ENCODE measurements around the gene SUCLG1. TPM values are rescaled to one million over a fixed set of nuclear protein-coding genes. Genes with fewer than 3 reads are reported as not detected.

Gene SUCLG1
- total RNA-seq, 1 experiment from 2014 or later, result 59.8 TPM

GRCh38 chr2:84421197-84421596 lies 37.9 kb downstream of the SUCLG1 start:
- no peak for DNase-seq (ENCODE audit: low read depth, low spot score)
- CTCF ChIA-PET, result interaction anchor here (0.6 kb wide), 1 partner anchor 870 kb away, joined by 4 read pairs; no protein-coding TSS in a partner anchor
- Histone ChIP-seq H3K27ac (ENCODE audit: low read length) (no peak overlapping the region), H3K4me1 (ENCODE audit: control insufficient read depth, insufficient read depth, low read length) (no peaks in the 10 kb centered on the region), H3K36me3 (ENCODE audit: control insufficient read depth, insufficient read depth, low read length) (no peaks in the 10 kb centered on the region), H3K27me3 (ENCODE audit: control insufficient read depth, insufficient read depth, low read length) (no peaks in the 10 kb centered on the region), H3K4me3 (ENCODE audit: low read depth in 2 of 2, low read length in 2 of 2) (no peak overlapping the region), H3K9me3 (ENCODE audit: control insufficient read depth, insufficient read depth, low read depth, low read length) (no peaks in the 10 kb centered on the region)
- TF ChIP-seq TCF7L2 (IDR thresholded peaks at IDR 0.05; ENCODE audit: low read depth, low read length) (no peak), POLR2AphosphoS5 (IDR thresholded peaks at IDR 0.05; ENCODE audit: low read depth, low read length) (no peak), REST (IDR thresholded peaks at IDR 0.05; ENCODE audit: insufficient read depth in 1 of 2, low read depth in 2 of 2, low read length in 1 of 2) (no peak), CTCF (IDR thresholded peaks at IDR 0.05) (no peak), SIN3A (IDR thresholded peaks at IDR 0.05; ENCODE audit: borderline replicate concordance, insufficient read depth, low read depth, low read length) (no peak)
- ATAC-seq, result no peak
- POLR2A ChIA-PET, result no interaction called here
- no TSS peak for BruUV-seq (replicated peaks)
- intact Hi-C loops (cut with micrococcal nuclease; ENCODE audit: unreplicated experiment) (loop anchor here (10.0 kb wide), 1 partner anchor 86 kb away; no protein-coding TSS in a partner anchor), in situ Hi-C loops (cut with HindIII; ENCODE audit: low pct_unique_long_range_greater_than_20kb, low sequenced_read_pairs) (no loop called here)

GRCh38 chr2:84417453-84418145 lies 41.5 kb downstream of the SUCLG1 start:
- no TSS peak for BruUV-seq (replicated peaks)
- H3K9me3 ChIP-seq (ENCODE audit: control insufficient read depth, insufficient read depth, low read depth, low read length), result no peaks in the 10 kb centered on the region
- no peaks in the 10 kb centered on the region for H3K4me1 ChIP-seq (ENCODE audit: control insufficient read depth, insufficient read depth, low read length)
- in situ Hi-C loops (cut with HindIII; ENCODE audit: low pct_unique_long_range_greater_than_20kb, low sequenced_read_pairs), result no loop called here
- TF ChIP-seq SIN3A (IDR thresholded peaks at IDR 0.05; ENCODE audit: borderline replicate concordance, insufficient read depth, low read depth, low read length) (no peak), POLR2AphosphoS5 (IDR thresholded peaks at IDR 0.05; ENCODE audit: low read depth, low read length) (no peak), CTCF (IDR thresholded peaks at IDR 0.05) (no peak), REST (IDR thresholded peaks at IDR 0.05; ENCODE audit: insufficient read depth in 1 of 2, low read depth in 2 of 2, low read length in 1 of 2) (no peak), TCF7L2 (IDR thresholded peaks at IDR 0.05; ENCODE audit: low read depth, low read length) (no peak)
- ChIA-PET POLR2A (no interaction called here), CTCF (no interaction called here)
- H3K4me3 ChIP-seq (ENCODE audit: low read depth in 2 of 2, low read length in 2 of 2), result no peak overlapping the region
- no peaks in the 10 kb centered on the region; the same call in 1 of the 2 replicates for H3K27me3 ChIP-seq (ENCODE audit: control insufficient read depth, insufficient read depth, low read length)
- DNase-seq (ENCODE audit: low read depth, low spot score) (no peak), ATAC-seq (no peak)
- intact Hi-C loops (cut with micrococcal nuclease; ENCODE audit: unreplicated experiment), result no loop called here
- no peak overlapping the region for H3K27ac ChIP-seq (ENCODE audit: low read length)
- H3K36me3 ChIP-seq (ENCODE audit: control insufficient read depth, insufficient read depth, low read length), result no peaks in the 10 kb centered on the region
